ENCODE data around the gene CACFD1.

- TF ChIP-seq CTCF (IDR thresholded peaks at IDR 0.05; ENCODE audit: low read depth, low read length), result no peak
- TF ChIP-seq MAX (IDR thresholded peaks at IDR 0.05; ENCODE audit: low read depth, low read length), result no peak
- no peak for TF ChIP-seq POLR2A (IDR thresholded peaks at IDR 0.05; ENCODE audit: extremely low read depth, insufficient read length)
These were observed 58.4 kb downstream of the CACFD1 start for GRCh38 chr9:133518200-133518599.
